Activated B cell treated with CpG ODN at 0.5 μM for 24 hours (primary cell): ENCODE measurements around the gene MYO15B. TPM values are rescaled to one million over a fixed set of nuclear protein-coding genes. Genes with fewer than 3 reads are reported as not detected.
A peak's percentile ranks its signal among the peaks of the same experiment; 100 is the strongest.

ENCODE experiments used
- ATAC-seq: fragments of 200-7000 bp; cut with Tn5 transposase; one replicate; pipeline ENCODE4 v1.10.0; 2021; ENCODE audit warnings: low read depth, mild to moderate bottlenecking, moderate library complexity
- CTCF ChIA-PET: fragments of 350-600 bp; sonication (Branson Sonifier 250); formaldehyde crosslinking; loops from one replicate; lab custom pipeline; 2021; ENCODE audit warnings: antibody characterized with exemption; lab: Charles Lee
- POLR2A ChIA-PET: fragments of 350-600 bp; sonication (Branson Sonifier 250); formaldehyde crosslinking; loops from one replicate; lab custom pipeline; 2021; ENCODE audit warnings: antibody characterized with exemption; lab: Charles Lee
- DNase-seq: peaks from one replicate; pipeline ENCODE4 v3.0.0; 2022
- H3K27ac Mint-ChIP-seq: one replicate; pipeline ENCODE4 v1.8.0; 2020; ENCODE audit warnings: mixed read lengths
- H3K27me3 Mint-ChIP-seq: one replicate; pipeline ENCODE4 v1.8.0; 2021; ENCODE audit warnings: mixed read lengths
- H3K36me3 Mint-ChIP-seq: one replicate; pipeline ENCODE4 v1.8.0; 2021; ENCODE audit warnings: low read depth, mixed read lengths
- H3K4me1 Mint-ChIP-seq: one replicate; pipeline ENCODE4 v1.8.0; 2021; ENCODE audit warnings: mixed read lengths
- H3K4me3 Mint-ChIP-seq: one replicate; pipeline ENCODE4 v1.8.0; 2020; ENCODE audit warnings: mild to moderate bottlenecking, mixed read lengths
- H3K9me3 Mint-ChIP-seq: one replicate; pipeline ENCODE4 v1.8.0; 2020; ENCODE audit warnings: mixed read lengths
- intact Hi-C: fragments of 100-400 bp; cut with micrococcal nuclease; formaldehyde crosslinking; loops from one replicate; pipeline ENCODE4 v1.15.1; 2024
- total RNA-seq: library from RNA; stranded (reverse); gene quantifications from 2 replicates; pipeline ENCODE4 v1.2.3, GENCODE V29; 2022
- TF ChIP-seq, protein P1 (sequence below): fragments of 200-600 bp; IDR thresholded peaks from one replicate; pipeline ENCODE4 v1.8.0; 2022; ENCODE audit warnings: antibody characterized with exemption, mild to moderate bottlenecking

MYO15B gene
- total RNA-seq, 1 donor from 2014 or later = 264 TPM

DNA sequence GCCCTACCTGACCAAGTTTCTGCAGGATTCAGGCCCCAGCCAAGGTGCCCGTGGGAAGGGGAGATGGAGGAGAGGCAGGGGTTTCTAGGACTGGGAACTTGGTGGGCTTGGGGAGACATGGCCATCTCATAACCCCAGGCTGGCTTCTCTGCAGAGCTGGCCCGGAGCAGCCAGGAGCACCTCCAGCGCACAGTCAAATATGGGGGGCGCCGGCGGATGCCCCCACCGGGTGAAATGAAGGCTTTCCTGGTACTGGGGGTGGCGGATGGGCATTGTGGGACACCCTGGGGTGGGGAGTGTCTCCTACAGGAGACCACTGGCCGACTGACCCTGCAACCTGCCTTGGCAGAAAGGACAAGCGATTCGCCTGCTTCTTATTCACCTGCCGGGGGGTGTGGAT lies 36.4 kb downstream of the MYO15B start:
- intact Hi-C loops = no loop called here
- ChIA-PET POLR2A (no interaction called here), CTCF (interaction anchor here (1.3 kb wide), 1 partner anchor 9 kb away, joined by 4 read pairs; the partner anchor contains the start of gene SMIM5)
- Mint-ChIP-seq H3K36me3 (peaks cover 49% of the 10 kb centered on the region), H3K27ac (no peak overlapping the region), H3K4me3 (no peak overlapping the region), H3K9me3 (no peaks in the 10 kb centered on the region), H3K27me3 (no peaks in the 10 kb centered on the region), H3K4me1 (no peaks in the 10 kb centered on the region)
- ATAC-seq (no peak), DNase-seq (no peak)
- TF ChIP-seq, protein P1, sequence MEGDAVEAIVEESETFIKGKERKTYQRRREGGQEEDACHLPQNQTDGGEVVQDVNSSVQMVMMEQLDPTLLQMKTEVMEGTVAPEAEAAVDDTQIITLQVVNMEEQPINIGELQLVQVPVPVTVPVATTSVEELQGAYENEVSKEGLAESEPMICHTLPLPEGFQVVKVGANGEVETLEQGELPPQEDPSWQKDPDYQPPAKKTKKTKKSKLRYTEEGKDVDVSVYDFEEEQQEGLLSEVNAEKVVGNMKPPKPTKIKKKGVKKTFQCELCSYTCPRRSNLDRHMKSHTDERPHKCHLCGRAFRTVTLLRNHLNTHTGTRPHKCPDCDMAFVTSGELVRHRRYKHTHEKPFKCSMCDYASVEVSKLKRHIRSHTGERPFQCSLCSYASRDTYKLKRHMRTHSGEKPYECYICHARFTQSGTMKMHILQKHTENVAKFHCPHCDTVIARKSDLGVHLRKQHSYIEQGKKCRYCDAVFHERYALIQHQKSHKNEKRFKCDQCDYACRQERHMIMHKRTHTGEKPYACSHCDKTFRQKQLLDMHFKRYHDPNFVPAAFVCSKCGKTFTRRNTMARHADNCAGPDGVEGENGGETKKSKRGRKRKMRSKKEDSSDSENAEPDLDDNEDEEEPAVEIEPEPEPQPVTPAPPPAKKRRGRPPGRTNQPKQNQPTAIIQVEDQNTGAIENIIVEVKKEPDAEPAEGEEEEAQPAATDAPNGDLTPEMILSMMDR = no peak

DNA sequence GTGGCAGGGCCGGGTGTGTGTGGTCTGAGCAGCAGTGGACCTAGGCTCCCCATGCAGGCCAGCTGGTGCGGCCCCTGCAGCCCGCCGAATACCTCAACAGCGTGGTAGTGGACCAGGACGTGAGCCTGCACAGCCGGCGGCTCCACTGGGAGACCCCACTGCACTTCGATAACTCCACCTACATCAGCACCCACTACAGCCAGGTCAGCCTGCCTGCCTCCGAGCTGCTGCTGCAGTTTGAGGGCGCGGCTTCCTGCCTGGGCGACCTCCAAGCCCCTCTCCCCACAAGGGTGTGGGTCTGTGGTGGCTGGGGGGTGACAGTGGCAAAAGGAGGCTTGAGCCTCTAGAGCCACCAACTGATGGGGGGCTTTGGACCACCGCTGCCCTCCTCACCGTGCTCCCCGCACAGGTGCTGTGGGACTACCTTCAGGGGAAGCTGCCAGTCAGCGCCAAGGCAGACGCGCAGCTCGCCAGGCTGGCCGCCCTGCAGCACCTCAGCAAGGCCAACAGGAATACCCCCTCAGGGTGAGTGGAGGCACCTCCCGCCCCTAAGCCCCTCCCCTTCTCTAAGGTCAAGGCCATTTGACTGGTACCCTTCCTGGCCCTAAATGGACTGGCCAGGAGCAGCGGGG lies 37.2 kb downstream of the MYO15B start:
- no peak overlapping the region for H3K27ac Mint-ChIP-seq
- intact Hi-C loops = no loop called here
- H3K36me3 Mint-ChIP-seq = peaks cover 44% of the 10 kb centered on the region
- no peaks in the 10 kb centered on the region for H3K9me3 Mint-ChIP-seq
- DNase-seq (no peak), ATAC-seq (no peak)
- H3K4me1 Mint-ChIP-seq = no peaks in the 10 kb centered on the region
- ChIA-PET POLR2A (interaction anchor here (0.7 kb wide), 1 partner anchor 125 kb away, joined by 3 read pairs; no protein-coding TSS in a partner anchor), CTCF (interaction anchor here (1.0 to 1.3 kb wide), 4 partner anchors 8 to 565 kb away, joined by 3 to 4 read pairs (median 4); partner anchors contain the start of gene SMIM5)
- no peaks in the 10 kb centered on the region for H3K27me3 Mint-ChIP-seq
- H3K4me3 Mint-ChIP-seq = no peak overlapping the region
- TF ChIP-seq, protein P1 = no peak

DNA sequence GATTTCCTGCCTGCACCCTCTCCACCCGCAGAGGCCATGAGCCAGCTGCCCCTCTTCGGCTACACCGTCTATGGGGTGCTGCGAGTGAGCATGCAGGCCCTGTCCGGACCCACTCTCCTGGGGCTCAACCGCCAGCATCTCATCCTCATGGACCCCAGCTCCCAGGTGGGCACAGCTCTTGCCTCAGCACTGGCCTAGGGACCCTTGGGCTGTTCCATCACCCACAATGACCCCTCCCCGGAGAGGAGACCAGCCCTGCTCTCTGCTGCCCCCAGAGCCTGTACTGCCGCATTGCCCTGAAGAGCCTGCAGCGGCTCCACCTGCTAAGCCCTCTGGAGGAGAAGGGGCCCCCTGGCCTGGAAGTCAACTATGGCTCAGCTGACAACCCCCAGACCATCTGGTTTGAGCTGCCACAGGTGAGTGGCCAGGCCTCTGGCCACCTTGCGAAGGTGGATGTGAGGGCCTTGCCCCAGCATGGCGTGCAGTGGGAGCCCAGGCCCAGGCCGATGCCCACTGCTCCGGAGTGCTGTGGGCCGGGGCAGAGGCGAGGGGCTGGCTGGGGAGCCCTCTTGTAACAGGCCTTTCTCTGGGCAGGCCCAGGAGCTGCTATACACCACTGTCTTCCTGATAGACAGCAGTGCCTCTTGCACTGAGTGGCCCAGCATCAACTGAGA lies 38.4 kb downstream of the MYO15B start:
- H3K4me3 Mint-ChIP-seq = no peak overlapping the region

DNA sequence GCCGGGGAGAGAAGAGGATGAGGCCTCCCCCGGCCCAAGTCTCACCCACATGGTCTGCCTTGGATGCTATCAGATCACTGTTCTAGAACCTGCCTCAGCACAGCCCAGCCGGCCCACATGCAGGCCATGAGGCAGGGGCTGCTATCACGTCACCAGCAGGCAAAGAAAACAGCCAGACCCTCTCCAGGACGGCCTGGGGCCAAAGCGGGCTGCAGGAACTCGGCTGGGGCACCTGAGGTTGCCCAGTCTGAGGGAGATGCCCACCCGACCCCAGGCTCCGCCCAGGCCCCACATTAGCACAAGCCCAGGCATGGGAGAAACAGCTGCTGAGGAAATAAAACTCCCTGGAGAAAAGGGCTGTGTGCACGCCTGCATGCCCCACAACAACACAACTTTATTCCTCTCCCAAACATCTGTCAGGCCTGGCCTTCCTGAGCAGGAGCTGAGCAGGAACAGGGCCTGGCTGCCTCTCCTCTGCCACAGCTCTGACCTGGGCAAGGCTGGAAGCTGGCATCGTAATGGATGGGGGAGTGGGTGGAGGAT lies 39.0 kb downstream of the MYO15B start:
- H3K27me3 Mint-ChIP-seq = no peaks in the 10 kb centered on the region
- H3K9me3 Mint-ChIP-seq = no peaks in the 10 kb centered on the region
- ATAC-seq (no peak), DNase-seq (no peak)
- H3K36me3 Mint-ChIP-seq = peaks cover 43% of the 10 kb centered on the region
- H3K27ac Mint-ChIP-seq = no peak overlapping the region
- POLR2A ChIA-PET = no interaction called here
- intact Hi-C loops = no loop called here
- TF ChIP-seq, protein P1 = no peak
- CTCF ChIA-PET = interaction anchor here (1.1 to 1.6 kb wide), 3 partner anchors 27 to 127 kb away, joined by 3 to 6 read pairs (median 5); no protein-coding TSS in a partner anchor
- H3K4me1 Mint-ChIP-seq = no peaks in the 10 kb centered on the region
- no peak overlapping the region for H3K4me3 Mint-ChIP-seq

More for the DNA sequence above, 38.4 kb downstream of the MYO15B start:
- H3K9me3 Mint-ChIP-seq = no peaks in the 10 kb centered on the region
- TF ChIP-seq, protein P1 = no peak
- DNase-seq = no peak
- no peaks in the 10 kb centered on the region for H3K4me1 Mint-ChIP-seq
- H3K27ac Mint-ChIP-seq = no peak overlapping the region
- intact Hi-C loops = no loop called here
- ChIA-PET CTCF (interaction anchor here (1.0 to 1.6 kb wide), 5 partner anchors 26 to 128 kb away, joined by 3 to 6 read pairs (median 4); no protein-coding TSS in a partner anchor), POLR2A (interaction anchor here (0.6 to 0.7 kb wide), 2 partner anchors 122 to 124 kb away, joined by 3 read pairs; no protein-coding TSS in a partner anchor)
- peak; percentile 79 for ATAC-seq
- H3K36me3 Mint-ChIP-seq = peaks cover 44% of the 10 kb centered on the region
- no peaks in the 10 kb centered on the region for H3K27me3 Mint-ChIP-seq
